ENCODE results near the gene CPNE8.

CPNE8 gene

GRCh38 chr12:38905480-38906351 lies at the start of gene CPNE8:
Gene CPNE8 (minus strand): TSS chr12:38905591. CDS start chr12:38905534, 57 bp downstream.
- no peak for DNase-seq

GRCh38 chr12:38954238-38954873 lies 49.0 kb upstream of the CPNE8 start:
- no peak for DNase-seq

DNA sequence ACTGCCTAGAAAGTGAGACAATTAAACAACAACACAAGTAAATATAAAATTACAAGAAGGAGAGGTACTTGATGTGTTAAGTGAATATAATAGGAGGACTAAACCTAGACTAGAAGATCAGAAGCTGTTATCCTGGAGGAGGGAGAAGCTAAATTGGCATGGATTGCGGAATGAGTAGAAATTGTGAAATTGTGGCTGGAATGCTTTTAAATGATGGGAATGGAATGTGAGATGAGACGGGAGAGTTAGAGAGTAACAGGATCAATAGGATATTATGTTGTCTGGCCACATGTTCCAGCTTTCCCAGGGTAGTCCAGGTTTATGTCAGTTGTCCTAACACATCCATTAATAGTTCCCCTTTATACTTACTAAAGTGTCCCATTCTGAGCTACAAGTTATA lies 44.0 kb upstream of the CPNE8 start:
- DNase-seq = no peak

DNA sequence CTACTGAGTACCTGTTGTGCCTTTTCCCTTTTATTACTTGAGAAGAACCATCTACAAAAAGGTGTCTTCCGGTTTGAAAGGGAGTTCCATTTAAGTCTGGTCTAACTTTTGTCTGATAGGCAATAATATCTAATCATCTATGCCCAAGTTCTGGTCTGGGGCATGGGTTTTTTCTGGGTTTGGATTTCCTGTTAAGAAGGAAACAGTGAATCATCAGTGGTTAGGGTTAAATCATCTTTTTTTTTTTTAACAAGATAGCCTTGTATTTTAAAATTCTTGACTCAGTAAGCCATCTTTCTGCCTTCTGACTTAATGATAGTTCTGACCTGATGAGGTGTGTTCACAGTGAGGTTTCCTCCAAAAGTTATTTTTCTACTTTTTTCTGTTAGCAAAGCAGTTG lies 29.3 kb upstream of the CPNE8 start:
- DNase-seq = no peak

DNA sequence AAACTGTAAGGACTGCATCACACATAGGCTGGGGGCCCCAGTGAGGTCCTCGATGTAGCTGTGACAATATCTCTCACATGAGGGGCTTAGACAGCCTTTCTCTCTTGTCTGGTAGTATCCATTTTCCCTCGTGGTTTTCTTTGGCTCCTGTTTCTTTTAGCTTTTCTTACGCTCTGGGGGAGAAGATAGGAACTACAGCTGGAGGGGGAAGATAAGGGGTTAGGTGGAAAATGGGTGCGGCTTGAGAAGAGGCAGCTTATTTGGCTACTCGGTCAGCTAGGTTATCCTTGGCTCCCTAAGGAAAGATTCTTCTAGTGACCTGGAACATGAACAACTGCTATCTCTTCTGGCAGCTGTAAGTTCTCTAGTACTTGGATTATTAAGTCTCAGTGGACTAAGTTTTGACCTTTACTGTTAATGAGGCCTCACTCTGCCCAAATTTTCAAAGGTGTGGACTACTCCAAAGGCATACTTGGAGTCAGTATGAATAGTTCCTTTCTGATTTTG lies 28.7 kb upstream of the CPNE8 start:
- no peak for DNase-seq

DNA sequence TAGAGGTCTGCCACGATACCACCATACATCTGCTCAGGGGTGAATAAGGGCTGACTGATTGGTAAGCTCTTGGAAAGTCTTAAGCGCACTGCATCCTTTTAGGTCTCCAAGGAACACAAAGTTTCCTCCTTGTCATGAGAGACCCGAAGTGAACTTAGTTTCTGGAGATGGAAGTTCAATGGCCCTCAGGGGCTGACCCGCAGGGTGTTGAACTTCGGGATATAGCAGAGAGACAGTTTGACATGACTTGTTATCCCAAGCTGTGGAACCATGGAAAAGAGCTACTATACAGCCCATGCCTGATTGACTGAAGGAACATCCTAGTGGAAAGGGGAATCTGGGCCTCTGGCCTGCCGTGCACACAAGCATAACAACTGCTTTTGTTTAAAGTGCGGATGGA lies 26.9 kb upstream of the CPNE8 start:
- no peak for DNase-seq

GRCh38 chr12:38931461-38931860 lies 26.1 kb upstream of the CPNE8 start:
- DNase-seq = no peak

DNA sequence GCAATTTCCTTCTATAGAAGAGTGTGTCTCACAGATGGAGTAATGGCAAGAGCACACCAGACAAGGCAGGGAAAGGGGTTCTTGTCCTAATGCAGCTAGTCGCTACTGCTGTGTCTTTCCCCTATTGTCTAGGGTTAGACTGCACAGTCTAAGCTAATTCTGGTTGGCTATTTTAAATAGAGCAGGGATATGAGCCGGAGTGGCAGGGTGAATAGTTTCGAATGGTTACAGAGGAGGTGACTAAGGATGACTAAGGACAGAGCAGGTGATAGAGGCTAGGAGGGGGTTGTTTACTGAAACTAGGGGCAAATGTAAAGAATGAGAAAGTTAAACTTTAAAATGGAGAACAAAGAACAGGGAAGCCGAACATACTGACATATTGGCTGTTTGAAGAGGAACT lies 25.6 kb upstream of the CPNE8 start:
- no peak for DNase-seq

- DNase-seq = no peak
Measured at GRCh38 chr12:38926501-38926900, 21.1 kb upstream of the CPNE8 start.

GRCh38 chr12:38921025-38921677 lies 15.8 kb upstream of the CPNE8 start:
- DNase-seq = no peak

DNA sequence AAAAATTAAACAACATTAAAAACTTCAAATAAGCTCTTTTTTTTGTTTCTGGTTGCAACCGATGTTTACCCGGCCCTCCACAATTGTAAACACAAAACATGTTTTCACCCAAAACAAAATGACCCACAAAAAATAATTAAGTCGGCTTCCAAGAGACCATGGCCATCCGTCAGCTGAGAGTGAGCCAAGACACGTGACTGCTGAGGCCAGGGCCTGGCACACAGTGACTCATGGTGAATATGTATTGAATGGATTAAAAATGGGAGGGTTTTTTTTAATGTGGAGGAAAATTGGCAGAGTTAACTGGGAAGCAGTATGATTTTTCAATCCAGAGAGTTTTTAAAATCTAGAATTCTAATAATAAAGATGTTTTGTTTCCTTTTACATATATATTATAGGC lies 13.8 kb upstream of the CPNE8 start:
- DNase-seq = no peak

DNA sequence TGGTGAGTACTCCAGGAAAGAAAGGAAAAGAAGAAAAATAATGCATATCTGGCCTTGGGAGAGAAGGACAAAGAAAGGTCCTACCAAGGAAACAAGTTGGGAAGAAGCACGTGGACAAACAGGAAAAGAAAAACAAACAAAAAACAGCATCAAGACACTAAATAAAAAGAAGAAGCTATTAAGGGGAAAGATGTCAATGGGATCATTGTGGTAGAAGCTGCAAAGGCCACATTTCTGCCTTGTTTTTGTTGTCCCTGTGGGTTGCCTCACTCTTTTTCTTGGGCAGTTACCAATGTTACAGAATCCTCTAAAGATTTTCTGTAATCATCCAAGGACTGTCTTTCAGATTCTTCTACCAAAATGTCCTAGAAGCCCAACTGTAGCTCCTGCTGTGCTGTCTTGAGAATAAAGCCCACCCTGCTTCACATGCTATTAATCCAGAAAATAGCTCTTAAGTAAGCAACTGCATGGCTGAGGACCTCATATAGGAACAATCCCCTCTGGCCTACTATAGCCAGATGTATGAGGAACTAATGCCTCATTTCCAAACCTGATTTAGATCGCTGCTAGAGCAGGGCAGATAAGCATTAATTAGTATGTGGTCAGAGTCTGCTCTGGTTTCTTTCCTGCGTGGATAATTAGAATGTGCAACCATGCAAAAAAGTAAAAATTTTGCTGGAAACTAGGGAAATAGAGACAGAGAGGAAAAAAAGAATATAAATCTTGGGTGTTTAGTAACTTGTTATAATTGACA lies 10.2 kb upstream of the CPNE8 start:
- DNase-seq = no peak

GRCh38 chr12:38912116-38912515 lies 6.7 kb upstream of the CPNE8 start:
- no peak for DNase-seq

DNA sequence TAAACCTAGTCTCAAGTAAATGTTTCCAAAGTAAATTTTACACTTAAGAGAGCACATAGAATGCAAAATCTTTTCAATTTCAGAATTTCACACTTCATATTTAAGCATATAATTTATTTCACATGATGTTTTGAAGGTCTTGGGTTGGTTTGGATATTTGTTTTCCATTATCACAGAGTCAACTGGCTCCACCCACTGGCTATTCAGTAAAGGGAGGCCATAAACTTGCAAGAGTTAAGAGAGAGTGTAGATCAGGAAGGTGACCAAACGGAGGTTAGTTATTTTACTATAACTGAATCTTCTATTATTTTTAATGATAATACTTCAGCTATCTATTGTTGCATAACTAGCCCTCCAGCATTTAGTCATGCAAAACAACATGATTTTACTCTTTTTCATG lies 6.2 kb upstream of the CPNE8 start:
- no peak for DNase-seq

- DNase-seq = no peak
Measured at GRCh38 chr12:38907201-38907923, 2.0 kb upstream of the CPNE8 start.

DNA sequence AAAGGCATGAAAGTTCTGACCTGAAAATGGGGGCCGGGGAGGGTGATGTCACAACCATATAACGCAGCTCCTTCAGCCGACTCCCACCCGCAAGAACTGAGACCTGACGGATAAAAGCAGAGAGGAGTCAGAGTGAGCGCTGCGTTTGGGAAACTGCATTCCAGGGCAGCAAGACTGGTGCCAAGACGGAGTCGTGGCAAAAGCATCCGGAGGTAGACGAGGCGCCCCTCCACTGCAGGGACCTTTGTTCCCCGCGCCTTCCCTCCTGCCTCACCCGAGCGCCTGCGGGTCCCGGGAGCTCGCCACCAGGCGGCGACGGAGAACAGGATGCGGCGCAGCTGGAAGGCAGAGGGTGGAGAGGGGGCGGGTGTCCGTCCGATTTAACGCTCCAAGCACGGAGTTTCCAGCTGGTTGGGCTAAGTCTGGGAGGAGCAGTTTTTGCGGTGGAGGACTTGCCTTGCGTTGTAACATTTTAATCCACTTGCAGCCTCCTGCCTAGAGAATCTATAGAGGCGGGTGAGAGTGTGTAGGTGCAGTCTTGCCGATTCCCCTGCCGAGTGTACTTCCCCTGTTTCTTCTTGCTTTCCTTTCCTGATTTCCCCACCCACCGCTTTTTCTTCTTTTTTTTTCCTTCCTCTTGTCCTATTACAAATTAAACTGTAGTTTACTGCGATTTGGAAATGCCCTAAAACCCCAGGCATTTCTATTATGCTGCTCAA lies 1.2 kb upstream of the CPNE8 start:
- no peak for DNase-seq

DNA sequence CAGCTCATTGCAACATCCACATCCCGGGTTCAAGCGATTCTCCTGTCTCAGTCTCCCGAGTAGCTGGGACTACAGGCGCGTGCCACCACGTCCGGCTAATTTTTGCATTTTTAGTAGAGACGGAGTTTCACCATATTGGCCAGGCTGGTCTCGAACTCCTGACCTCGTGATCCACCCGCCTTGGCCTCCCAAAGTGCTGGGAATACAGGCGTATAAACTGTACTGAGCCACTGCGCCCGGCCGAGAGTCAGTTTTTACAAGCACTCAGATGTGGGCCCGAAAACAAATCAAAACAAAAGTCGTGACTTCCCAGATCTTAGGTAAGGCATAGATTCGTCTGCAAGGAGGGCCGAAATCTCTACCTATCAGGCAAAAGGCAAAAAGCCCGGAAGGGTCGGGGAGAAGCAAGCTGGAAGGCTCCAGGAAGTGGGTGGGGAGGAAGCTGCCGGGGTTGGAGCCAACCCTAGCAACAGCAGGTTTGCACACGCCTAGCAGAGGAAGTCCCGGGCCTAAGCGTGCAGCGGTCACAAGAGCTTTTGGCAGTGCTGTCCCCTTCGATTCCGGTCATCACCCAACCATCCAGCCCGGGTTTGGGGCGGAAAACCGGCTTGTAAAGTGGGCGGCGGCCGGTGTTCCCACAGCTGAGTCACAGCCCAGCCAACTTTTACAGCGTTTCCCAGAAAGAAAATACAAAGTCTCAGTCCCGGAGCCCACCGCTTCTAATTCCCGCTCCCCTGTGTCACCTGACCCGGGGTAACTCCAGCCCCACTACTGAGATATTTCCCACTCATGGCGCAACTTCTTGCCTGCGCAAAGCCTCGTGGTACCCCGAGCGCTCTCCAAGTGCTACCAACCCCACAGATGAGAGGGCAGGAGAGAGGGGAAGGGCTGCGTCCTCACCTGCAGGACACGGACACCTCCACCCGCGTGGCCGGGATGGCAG lies 583 bp downstream of the CPNE8 start:
- no peak for DNase-seq

DNA sequence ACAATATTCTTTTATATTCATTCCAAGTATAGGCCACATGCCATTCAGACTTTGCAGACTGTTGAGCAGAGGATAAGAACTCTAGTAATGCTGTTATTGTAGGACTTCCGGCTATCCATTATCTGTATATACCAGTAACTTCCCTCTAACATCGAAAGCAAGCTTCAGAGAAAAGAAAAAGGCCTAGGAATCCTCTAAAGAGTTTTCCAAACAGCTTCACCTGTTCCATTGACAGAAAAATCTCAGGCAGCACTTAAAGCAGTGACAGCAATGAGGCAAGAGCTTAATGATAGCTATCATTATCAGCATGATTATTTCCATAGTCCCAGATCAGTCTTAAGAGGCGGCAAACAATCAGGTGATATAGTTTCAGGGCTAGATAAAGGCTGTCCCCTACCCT lies 1.8 kb downstream of the CPNE8 start:
- no peak for DNase-seq

DNA sequence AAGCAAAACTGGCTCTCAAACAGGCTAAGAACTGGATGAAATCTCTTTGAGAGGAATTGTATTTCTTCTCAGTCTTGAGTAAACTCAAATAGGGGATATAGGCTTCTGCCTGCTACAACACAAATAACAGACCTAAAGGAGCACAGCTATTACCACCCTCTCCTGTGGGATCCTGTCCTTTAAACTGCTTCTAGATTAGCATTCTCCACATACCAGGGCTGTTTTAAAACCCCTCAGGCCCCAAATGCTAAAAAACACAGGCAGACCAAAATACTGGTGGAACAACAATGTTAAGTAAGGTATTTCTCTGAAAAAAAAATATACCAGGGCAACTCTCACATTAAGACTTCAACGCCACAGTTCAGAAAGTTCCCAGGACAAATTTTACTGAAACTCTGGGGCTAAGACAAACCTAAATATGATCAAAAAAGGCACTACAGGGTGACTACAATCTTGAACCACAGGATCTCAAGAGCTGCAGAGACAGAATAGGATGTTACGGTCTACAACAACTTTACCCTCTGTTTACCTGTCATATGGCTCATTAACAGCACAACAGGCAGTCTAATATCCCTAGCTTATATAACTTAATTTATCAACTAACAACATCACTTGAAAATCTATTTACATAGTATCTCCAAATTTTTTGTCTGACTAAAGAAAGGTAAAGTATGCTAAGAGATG lies 7.2 kb downstream of the CPNE8 start:
- DNase-seq = no peak

DNA sequence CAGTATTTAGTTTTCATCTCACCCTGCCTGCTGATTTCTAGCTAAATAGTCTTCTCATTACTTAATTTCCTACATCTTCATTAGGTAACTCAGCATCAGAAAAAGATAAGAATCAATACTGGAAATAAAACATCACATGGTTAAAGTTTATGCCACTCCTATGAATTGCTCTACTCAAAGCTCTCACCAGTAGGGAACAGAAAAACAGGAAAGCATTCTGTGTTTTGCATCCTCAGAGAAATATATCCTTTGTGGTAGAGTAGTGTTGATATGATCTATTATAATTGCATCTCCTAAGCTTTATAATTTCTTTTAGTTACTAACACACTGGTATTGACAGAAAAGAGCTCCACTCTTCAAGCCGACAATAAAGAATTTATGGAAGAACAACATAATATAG lies 9.9 kb downstream of the CPNE8 start:
- DNase-seq = no peak

All from DMS 273 treated with DMSO at 0.1 percent for 48 hours (cell line).